ENCODE data around the gene RETREG3. TPM values are rescaled to one million over a fixed set of nuclear protein-coding genes. Genes with fewer than 3 reads are reported as not detected.

RETREG3 gene
- total RNA-seq, 1 experiment from 2014 or later = 46.0 TPM

GRCh38 chr17:42608305-42609181 lies 631 bp downstream of the RETREG3 start:
- TF ChIP-seq CTCF (IDR thresholded peaks at IDR 0.05; ENCODE audit: unreplicated experiment) = no peak
- Mint-ChIP-seq H3K27ac (ENCODE audit: low read depth, unreplicated experiment) (peak overlapping the region; percentile 91), H3K4me1 (ENCODE audit: insufficient read depth, unreplicated experiment) (peaks cover 15% of the 10 kb centered on the region), H3K9me3 (ENCODE audit: unreplicated experiment) (no peaks in the 10 kb centered on the region), H3K4me3 (ENCODE audit: unreplicated experiment) (peak overlapping the region; percentile 99), H3K27me3 (ENCODE audit: insufficient read depth, unreplicated experiment) (no peaks in the 10 kb centered on the region), H3K36me3 (ENCODE audit: insufficient read depth, unreplicated experiment) (peaks cover 34% of the 10 kb centered on the region)
- no peak for DNase-seq (ENCODE audit: unreplicated experiment)
- no TSS peak for BruUV-seq (replicated peaks)
- intact Hi-C loops (cut with micrococcal nuclease) = loop anchor here (5.0 kb wide), 1 partner anchor 69 kb away; the partner anchor contains the start of gene PLEKHH3
- ChIA-PET CTCF (interaction anchor here (0.5 to 2.6 kb wide), 16 partner anchors 8 to 725 kb away, joined by 3 to 18 read pairs (median 4); partner anchors contain the start of gene PSMC3IP), POLR2A (interaction anchor here (0.6 to 6.9 kb wide), 37 partner anchors 9 to 642 kb away, joined by 3 to 158 read pairs (median 6); partner anchors contain the start of genes BECN1, CAVIN1, CCR10 and CNTNAP1)

GRCh38 chr17:42607769-42608168 lies 1.4 kb downstream of the RETREG3 start:
- CTCF ChIA-PET = interaction anchor here (0.9 to 2.6 kb wide), 9 partner anchors 8 to 73 kb away, joined by 3 to 18 read pairs (median 4); partner anchors contain the start of gene PSMC3IP
- no peaks in the 10 kb centered on the region for H3K27me3 Mint-ChIP-seq (ENCODE audit: insufficient read depth, unreplicated experiment)
- BruUV-seq (replicated peaks) = no TSS peak
- no peak for DNase-seq (ENCODE audit: unreplicated experiment)
- POLR2A ChIA-PET = interaction anchor here (0.6 to 6.9 kb wide), 20 partner anchors 8 to 642 kb away, joined by 3 to 158 read pairs (median 10); partner anchors contain the start of genes CCR10, CNTNAP1, MLX and NAGLU
- H3K9me3 Mint-ChIP-seq (ENCODE audit: unreplicated experiment) = no peaks in the 10 kb centered on the region
- no peak overlapping the region for H3K27ac Mint-ChIP-seq (ENCODE audit: low read depth, unreplicated experiment)
- TF ChIP-seq CTCF (IDR thresholded peaks at IDR 0.05; ENCODE audit: unreplicated experiment) = no peak
- H3K36me3 Mint-ChIP-seq (ENCODE audit: insufficient read depth, unreplicated experiment) = peaks cover 27% of the 10 kb centered on the region
- intact Hi-C loops (cut with micrococcal nuclease) = loop anchor here (5.0 kb wide), 1 partner anchor 70 kb away; the partner anchor contains the start of gene PLEKHH3
- H3K4me1 Mint-ChIP-seq (ENCODE audit: insufficient read depth, unreplicated experiment) = peaks cover 15% of the 10 kb centered on the region
- peak overlapping the region; percentile 99 for H3K4me3 Mint-ChIP-seq (ENCODE audit: unreplicated experiment)

- peaks cover 32% of the 10 kb centered on the region for H3K36me3 Mint-ChIP-seq (ENCODE audit: insufficient read depth, unreplicated experiment)
These were observed 5.9 kb downstream of the RETREG3 start for GRCh38 chr17:42603318-42603717.

More at GRCh38 chr17:42603318-42603717, 5.9 kb downstream of the RETREG3 start:
- intact Hi-C loops (cut with micrococcal nuclease) = no loop called here
- ChIA-PET POLR2A (no interaction called here), CTCF (interaction anchor here (1.4 kb wide), 1 partner anchor 76 kb away, joined by 5 read pairs; no protein-coding TSS in a partner anchor)
- Mint-ChIP-seq H3K4me1 (ENCODE audit: insufficient read depth, unreplicated experiment) (peaks cover 15% of the 10 kb centered on the region), H3K4me3 (ENCODE audit: unreplicated experiment) (no peak overlapping the region), H3K9me3 (ENCODE audit: unreplicated experiment) (no peaks in the 10 kb centered on the region), H3K27me3 (ENCODE audit: insufficient read depth, unreplicated experiment) (no peaks in the 10 kb centered on the region), H3K27ac (ENCODE audit: low read depth, unreplicated experiment) (no peak overlapping the region)
- no peak for DNase-seq (ENCODE audit: unreplicated experiment)
- TF ChIP-seq CTCF (IDR thresholded peaks at IDR 0.05; ENCODE audit: unreplicated experiment) = no peak
- no TSS peak for BruUV-seq (replicated peaks)

Data from MCF 10A (cell line).